Measurements from ENCODE around the gene BSG.
A peak's percentile ranks its signal among the peaks of the same experiment; 100 is the strongest.
"Not testable (repeated sequence)": the region's sequence is repeated elsewhere in the genome, so short reads cannot be mapped to it uniquely, and the experiment has no call there.

The BSG gene

GRCh38 chr19:620166-620862 is 47.9 kb downstream of the BSG start:
- DNase-seq (ENCODE audit: low spot score), result no peak

- not testable (repeated sequence) for DNase-seq (ENCODE audit: low spot score)
Measured at GRCh38 chr19:621191-621590, 48.8 kb downstream of the BSG start.

- DNase-seq (ENCODE audit: low spot score), result no peak
Measured at GRCh38 chr19:621819-622218, 49.4 kb downstream of the BSG start.

- DNase-seq (ENCODE audit: low spot score), result no peak
Measured at GRCh38 chr19:622666-623065, 50.3 kb downstream of the BSG start.

GRCh38 chr19:623175-623916 is 51.0 kb downstream of the BSG start:
- DNase-seq (ENCODE audit: low spot score), result no peak

GRCh38 chr19:623974-624373 is 51.6 kb downstream of the BSG start:
- DNase-seq (ENCODE audit: low spot score), result no peak

- DNase-seq (ENCODE audit: low spot score), result no peak
Measured at GRCh38 chr19:624433-625109, 52.2 kb downstream of the BSG start.

GRCh38 chr19:625257-625656 is 52.9 kb downstream of the BSG start:
- no peak for DNase-seq (ENCODE audit: low spot score)

- not testable (repeated sequence) for DNase-seq (ENCODE audit: low spot score)
Measured at GRCh38 chr19:626566-626965, 54.2 kb downstream of the BSG start.

- DNase-seq (ENCODE audit: low spot score), result no peak
Measured at GRCh38 chr19:628168-628567, 55.8 kb downstream of the BSG start.

GRCh38 chr19:629515-629914 is 57.1 kb downstream of the BSG start:
- DNase-seq (ENCODE audit: low spot score), result not testable (repeated sequence)

GRCh38 chr19:629961-630714 is 57.7 kb downstream of the BSG start:
- no peak for DNase-seq (ENCODE audit: low spot score)

- peak; percentile 72 for DNase-seq (ENCODE audit: low spot score)
Measured at GRCh38 chr19:632579-633067, 60.2 kb downstream of the BSG start.

Measured in D341Med (cell line).